ENCODE measurements around the gene SMYD3.

The SMYD3 gene

DNA sequence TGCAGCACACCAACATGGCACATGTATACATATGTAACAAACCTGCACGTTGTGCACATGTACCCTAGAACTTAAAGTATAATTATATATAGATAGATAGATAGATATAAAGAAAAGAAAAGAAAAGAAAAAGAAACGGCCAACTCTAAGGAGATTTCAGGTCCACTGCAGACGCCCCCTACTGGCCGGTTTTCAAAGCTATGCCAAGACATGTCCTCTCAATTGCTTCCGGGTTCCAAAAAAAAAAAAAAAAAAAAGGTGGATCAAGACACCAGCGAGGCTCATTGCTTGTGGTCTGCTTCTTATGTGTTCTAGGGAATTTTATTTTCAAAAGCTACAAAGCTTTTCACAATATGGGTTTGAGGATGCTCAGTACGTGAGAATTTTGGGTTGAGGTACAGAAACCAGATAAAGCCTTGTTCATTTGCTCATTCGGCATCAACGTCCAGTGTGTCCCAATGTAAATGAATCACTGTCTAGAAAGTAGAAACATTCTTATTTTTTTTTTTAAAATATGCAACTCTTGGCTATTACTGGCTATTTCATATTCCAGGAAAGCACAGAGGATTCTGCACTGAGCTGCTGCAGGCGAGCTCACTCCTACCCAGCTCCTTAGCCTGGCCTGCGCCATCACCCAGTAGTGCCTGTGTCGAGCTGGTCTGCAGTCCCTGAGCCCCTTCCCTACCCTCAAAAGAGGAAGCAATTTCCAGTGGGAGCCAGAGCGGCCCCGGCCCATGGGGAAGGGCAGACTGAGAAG, 709.3 kb downstream of the SMYD3 start:
- TF ChIP-seq, protein P1, sequence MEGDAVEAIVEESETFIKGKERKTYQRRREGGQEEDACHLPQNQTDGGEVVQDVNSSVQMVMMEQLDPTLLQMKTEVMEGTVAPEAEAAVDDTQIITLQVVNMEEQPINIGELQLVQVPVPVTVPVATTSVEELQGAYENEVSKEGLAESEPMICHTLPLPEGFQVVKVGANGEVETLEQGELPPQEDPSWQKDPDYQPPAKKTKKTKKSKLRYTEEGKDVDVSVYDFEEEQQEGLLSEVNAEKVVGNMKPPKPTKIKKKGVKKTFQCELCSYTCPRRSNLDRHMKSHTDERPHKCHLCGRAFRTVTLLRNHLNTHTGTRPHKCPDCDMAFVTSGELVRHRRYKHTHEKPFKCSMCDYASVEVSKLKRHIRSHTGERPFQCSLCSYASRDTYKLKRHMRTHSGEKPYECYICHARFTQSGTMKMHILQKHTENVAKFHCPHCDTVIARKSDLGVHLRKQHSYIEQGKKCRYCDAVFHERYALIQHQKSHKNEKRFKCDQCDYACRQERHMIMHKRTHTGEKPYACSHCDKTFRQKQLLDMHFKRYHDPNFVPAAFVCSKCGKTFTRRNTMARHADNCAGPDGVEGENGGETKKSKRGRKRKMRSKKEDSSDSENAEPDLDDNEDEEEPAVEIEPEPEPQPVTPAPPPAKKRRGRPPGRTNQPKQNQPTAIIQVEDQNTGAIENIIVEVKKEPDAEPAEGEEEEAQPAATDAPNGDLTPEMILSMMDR (IDR thresholded peaks at IDR 0.05; ENCODE audit: low read depth, low read length, poor library complexity, severe bottlenecking) = peak; percentile 64
- TF ChIP-seq EZH2phosphoT487 (IDR thresholded peaks at IDR 0.05; ENCODE audit: borderline replicate concordance, low read length) = no peak
- no peaks in the 10 kb centered on the region for H3K4me1 ChIP-seq (ENCODE audit: control insufficient read depth, low read length)
- no peak overlapping the region for H3K27ac ChIP-seq (ENCODE audit: low read depth, low read length)

DNA sequence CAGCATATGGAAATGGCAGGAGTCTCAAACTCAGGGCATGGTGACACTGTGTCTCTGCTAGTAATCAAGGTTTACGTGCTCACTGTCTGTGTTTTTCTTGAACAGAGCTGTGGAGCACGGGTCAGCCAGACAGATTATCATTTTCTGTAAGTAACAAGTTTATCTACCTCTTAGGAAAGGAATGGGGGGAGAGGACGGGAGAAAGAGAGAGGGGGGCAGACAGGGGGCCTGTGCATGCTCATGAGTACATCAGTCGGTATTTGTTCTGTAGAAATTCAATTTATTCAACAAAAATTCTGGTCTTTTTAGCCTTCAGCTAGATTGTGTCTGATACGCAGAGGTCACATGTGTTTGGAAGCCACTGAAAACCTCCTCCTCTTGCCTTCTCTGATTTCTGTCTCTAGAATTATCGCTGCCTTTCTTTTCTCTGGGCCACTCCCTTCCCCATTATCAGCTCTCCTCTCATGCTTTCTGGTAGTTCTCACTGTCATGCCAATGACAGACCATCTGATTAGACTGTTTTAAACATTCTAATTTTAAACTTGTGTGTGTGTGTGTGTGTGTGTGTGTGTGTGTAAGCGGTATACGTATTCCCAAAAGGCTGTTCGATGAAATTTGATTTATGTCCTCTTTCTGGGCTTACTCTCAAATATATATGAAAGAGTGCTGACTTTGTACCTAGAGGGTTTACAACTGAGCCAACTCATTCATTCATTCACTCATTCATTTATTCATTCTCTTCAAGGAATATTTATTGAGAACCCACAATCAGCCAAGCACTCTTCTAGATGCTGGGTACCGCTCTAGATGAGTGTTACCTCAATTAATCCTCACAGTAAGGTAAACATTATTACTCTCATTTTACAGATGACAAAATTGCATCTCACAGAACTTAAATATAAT, 715.4 kb downstream of the SMYD3 start:
- Histone ChIP-seq H3F3A (ENCODE audit: control insufficient read depth, insufficient read depth) (no peaks in the 10 kb centered on the region), H3K79me2 (ENCODE audit: control insufficient read depth, low read length) (no peaks in the 10 kb centered on the region), H3K36me3 (ENCODE audit: control insufficient read depth, low read length) (no peaks in the 10 kb centered on the region), H3K27me3 (ENCODE audit: control insufficient read depth, low read length) (no peaks in the 10 kb centered on the region), H4K20me1 (ENCODE audit: control insufficient read depth, insufficient read depth, low read depth, low read length) (no peaks in the 10 kb centered on the region), H3K4me3 (ENCODE audit: low read length) (no peak overlapping the region), H3K27ac (ENCODE audit: low read depth, low read length) (no peak overlapping the region), H3K9me2 (replicated peaks; ENCODE audit: control insufficient read depth, low read length) (no peaks in the 10 kb centered on the region), H3K9me3 (ENCODE audit: control insufficient read depth, insufficient read depth, low read length) (no peaks in the 10 kb centered on the region), H3K4me2 (ENCODE audit: low read length) (no peak overlapping the region), H3K4me1 (ENCODE audit: control insufficient read depth, low read length) (no peaks in the 10 kb centered on the region)
- TF ChIP-seq EZH2phosphoT487 (IDR thresholded peaks at IDR 0.05; ENCODE audit: borderline replicate concordance, low read length) = no peak
- TF ChIP-seq, protein P1 (IDR thresholded peaks at IDR 0.05; ENCODE audit: low read depth, low read length, poor library complexity, severe bottlenecking) = no peak

More for the DNA sequence above, 709.3 kb downstream of the SMYD3 start:
- H3K4me3 ChIP-seq (ENCODE audit: low read length) = no peak overlapping the region
- H4K20me1 ChIP-seq (ENCODE audit: control insufficient read depth, insufficient read depth, low read depth, low read length) = no peaks in the 10 kb centered on the region
- H3K79me2 ChIP-seq (ENCODE audit: control insufficient read depth, low read length) = no peaks in the 10 kb centered on the region
- H3K27me3 ChIP-seq (ENCODE audit: control insufficient read depth, low read length) = no peaks in the 10 kb centered on the region
- H3K9me3 ChIP-seq (ENCODE audit: control insufficient read depth, insufficient read depth, low read length) = no peaks in the 10 kb centered on the region
- H3K4me2 ChIP-seq (ENCODE audit: low read length) = no peak overlapping the region
- no peaks in the 10 kb centered on the region for H3K9me2 ChIP-seq (replicated peaks; ENCODE audit: control insufficient read depth, low read length)
- no peaks in the 10 kb centered on the region for H3F3A ChIP-seq (ENCODE audit: control insufficient read depth, insufficient read depth)
- H3K36me3 ChIP-seq (ENCODE audit: control insufficient read depth, low read length) = no peaks in the 10 kb centered on the region

DNA sequence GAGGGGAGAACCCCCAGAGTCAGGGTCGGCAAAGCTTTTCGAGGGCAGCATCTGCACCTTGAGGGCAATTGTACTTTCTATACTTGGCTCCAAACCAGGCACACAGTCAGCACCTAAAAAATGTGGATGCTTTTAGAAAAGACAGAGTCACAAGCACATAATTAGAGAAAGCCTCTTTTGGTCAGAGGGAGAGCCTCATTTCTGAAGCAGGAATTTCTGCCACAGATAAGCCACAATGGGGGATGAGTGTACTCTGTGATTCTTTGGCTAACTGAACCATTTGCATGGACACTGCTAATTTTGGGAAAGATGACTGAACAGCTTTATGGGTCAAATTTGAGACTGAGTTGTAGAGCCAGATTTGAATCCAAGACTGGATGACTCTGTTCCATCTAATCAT, 716.6 kb downstream of the SMYD3 start:
- Histone ChIP-seq H3K4me1 (ENCODE audit: control insufficient read depth, low read length) (no peaks in the 10 kb centered on the region), H3K27ac (ENCODE audit: low read depth, low read length) (no peak overlapping the region), H3K9me2 (replicated peaks; ENCODE audit: control insufficient read depth, low read length) (no peaks in the 10 kb centered on the region), H3K9me3 (ENCODE audit: control insufficient read depth, insufficient read depth, low read length) (no peaks in the 10 kb centered on the region), H3K27me3 (ENCODE audit: control insufficient read depth, low read length) (no peaks in the 10 kb centered on the region), H3K36me3 (ENCODE audit: control insufficient read depth, low read length) (no peaks in the 10 kb centered on the region), H4K20me1 (ENCODE audit: control insufficient read depth, insufficient read depth, low read depth, low read length) (no peaks in the 10 kb centered on the region), H3F3A (ENCODE audit: control insufficient read depth, insufficient read depth) (no peaks in the 10 kb centered on the region), H3K4me3 (ENCODE audit: low read length) (no peak overlapping the region), H3K4me2 (ENCODE audit: low read length) (no peak overlapping the region), H3K79me2 (ENCODE audit: control insufficient read depth, low read length) (no peaks in the 10 kb centered on the region)
- TF ChIP-seq, protein P1 (IDR thresholded peaks at IDR 0.05; ENCODE audit: low read depth, low read length, poor library complexity, severe bottlenecking) = no peak
- no peak for TF ChIP-seq EZH2phosphoT487 (IDR thresholded peaks at IDR 0.05; ENCODE audit: borderline replicate concordance, low read length)

Data from DOHH2 (cell line).